Stomach (tissue), 4 donors: ENCODE measurements around the gene PPARA.

Experiments
- CTCF ChIP-seq, 7 experiments: fragments of 450-650 bp in 4 of 7; fragments of 200-600 bp in 3 of 7; sonication (generic) in 3 of 7; IDR thresholded peaks; one replicate each; pipeline ENCODE4 v1.5.1; 2016 to 2019; ENCODE audit warnings: antibody characterized with exemption in 7 of 7, control low read depth in 2 of 7, mild to moderate bottlenecking in 1 of 7
- POLR2A ChIP-seq, 4 donors: fragments of 450-650 bp; IDR thresholded peaks; one replicate each; pipeline ENCODE4 v1.6.1; 2016; ENCODE audit warnings: antibody characterized with exemption in 4 of 4, control low read depth in 2 of 4, mild to moderate bottlenecking in 1 of 4, moderate library complexity in 1 of 4
- POLR2AphosphoS5 ChIP-seq, 3 donors: sonication (generic); formaldehyde crosslinking; IDR thresholded peaks; one replicate each; pipeline ENCODE4 v1.6.1; 2016; ENCODE audit warnings: antibody characterized with exemption in 3 of 3

DNA sequence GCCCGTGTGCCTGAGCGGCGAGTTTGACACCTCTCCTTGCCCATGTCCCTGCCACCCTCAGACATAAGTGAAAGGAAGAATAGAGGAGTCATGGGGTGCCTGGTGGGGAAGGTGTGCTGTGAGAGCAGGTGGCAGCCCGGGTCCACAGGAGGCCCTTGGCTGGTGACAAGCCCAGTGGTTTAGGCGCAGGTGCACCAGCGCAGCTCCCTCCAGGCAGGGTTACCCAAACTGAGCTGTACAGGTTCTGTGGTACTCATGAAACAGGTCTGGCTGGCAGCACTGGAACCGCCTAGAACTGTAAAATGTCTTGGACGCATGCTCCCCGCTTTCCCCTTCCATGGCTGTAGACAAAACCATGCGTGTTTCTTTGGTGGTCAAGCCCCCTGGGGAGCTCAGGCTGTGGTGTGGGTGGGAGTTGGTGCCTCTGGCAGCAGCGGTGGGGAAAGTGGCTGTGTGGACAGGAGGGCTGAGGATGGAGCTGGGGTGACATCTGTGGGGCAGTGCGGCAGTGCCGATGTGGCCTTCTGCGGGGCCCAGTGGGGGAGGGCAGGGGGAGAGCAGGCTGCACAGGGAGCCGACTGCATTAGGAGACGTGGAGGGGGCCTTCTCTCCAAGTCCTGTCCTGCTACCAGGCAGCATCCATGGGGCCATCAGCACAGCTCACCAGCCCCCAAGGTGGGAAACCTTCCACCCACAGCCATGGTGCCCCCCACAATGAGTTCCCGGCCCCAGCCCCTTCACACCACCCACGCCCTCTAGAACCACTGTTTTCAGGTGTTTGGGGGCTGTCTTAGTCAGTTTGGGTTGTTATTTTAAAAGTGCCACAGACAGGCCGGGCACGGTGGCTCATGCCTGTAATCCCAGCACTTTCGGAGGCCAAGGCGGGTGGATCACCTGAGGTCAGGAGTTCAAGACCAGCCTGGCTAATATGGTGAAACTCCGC lies 140.8 kb downstream of the PPARA start:
- no peak for TF ChIP-seq CTCF (IDR thresholded peaks at IDR 0.05)
- no peak for TF ChIP-seq POLR2AphosphoS5 (IDR thresholded peaks at IDR 0.05)
- no peak for TF ChIP-seq POLR2A (IDR thresholded peaks at IDR 0.05)
